Measurements from ENCODE around the gene CNPY1. TPM values are rescaled to one million over a fixed set of nuclear protein-coding genes. Genes with fewer than 3 reads are reported as not detected.

CNPY1 gene
- total RNA-seq, 2 donors from 2014 or later = not detected

DNA sequence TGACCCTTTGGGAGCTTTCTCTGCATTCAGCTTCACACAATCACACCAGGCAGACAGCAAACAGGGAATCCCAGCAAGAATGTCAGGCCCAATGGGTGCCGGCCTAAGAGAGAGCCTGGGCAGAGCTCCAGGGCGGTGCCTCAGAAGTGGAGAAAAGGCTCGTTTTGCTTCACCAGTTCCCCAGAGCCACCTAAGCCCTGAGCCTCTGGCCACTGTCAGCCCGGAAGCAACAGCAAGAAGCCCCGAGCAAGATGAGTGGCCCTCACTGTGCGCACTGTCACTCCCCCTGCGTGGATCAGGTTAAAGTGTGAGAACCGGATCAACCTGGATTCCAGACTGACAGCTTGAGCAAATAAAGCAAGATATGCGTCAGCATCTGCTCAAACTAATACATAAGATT, 14.7 kb downstream of the CNPY1 start:
- no peak overlapping the region for H3K4me3 ChIP-seq
- intact Hi-C loops (cut with DNase I) = no loop called here
- H3K4me1 ChIP-seq = peaks cover 7% of the 10 kb centered on the region
- no peak overlapping the region for H3K27ac ChIP-seq
- no peaks in the 10 kb centered on the region for H3K9me3 ChIP-seq
- no peak for DNase-seq
- TF ChIP-seq CTCF (IDR thresholded peaks at IDR 0.05) = no peak
- peaks cover 43% of the 10 kb centered on the region for H3K27me3 ChIP-seq
- no peaks in the 10 kb centered on the region for H3K36me3 ChIP-seq
- no peak overlapping the region for H3K9ac ChIP-seq (ENCODE audit: low read depth in 2 of 2, low read length in 2 of 2)

- no peak for DNase-seq
- H3K27me3 ChIP-seq = peaks cover 37% of the 10 kb centered on the region
- intact Hi-C loops (cut with DNase I) = no loop called here
Measured at GRCh38 chr7:155530601-155531000, 15.8 kb downstream of the CNPY1 start.

DNA sequence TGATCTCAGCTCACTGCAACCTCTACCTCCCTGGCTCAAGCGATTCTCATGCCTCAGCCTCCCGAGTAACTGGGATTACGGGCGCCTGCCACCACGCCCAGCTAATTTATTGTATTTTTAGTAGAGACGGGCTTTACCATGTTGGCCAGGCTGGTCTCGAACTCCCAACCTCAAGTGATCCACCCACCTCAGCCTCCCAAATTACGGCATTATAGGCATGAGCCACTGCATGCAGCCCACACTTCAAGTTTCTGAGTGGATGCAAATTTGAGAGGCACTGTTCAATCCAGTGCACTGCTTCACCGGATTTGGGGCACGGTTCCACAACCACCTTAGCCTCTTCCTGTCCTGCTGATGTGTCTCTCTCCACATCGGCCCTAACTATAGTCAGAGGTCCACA, 16.5 kb downstream of the CNPY1 start:
- no peak for DNase-seq
- no peaks in the 10 kb centered on the region for H3K36me3 ChIP-seq
- H3K4me3 ChIP-seq = no peak overlapping the region
- H3K9me3 ChIP-seq = no peaks in the 10 kb centered on the region
- peaks cover 34% of the 10 kb centered on the region for H3K27me3 ChIP-seq
- no peak overlapping the region for H3K27ac ChIP-seq
- H3K4me1 ChIP-seq = peaks cover 7% of the 10 kb centered on the region
- H3K9ac ChIP-seq (ENCODE audit: low read depth in 2 of 2, low read length in 2 of 2) = no peak overlapping the region
- intact Hi-C loops (cut with DNase I) = no loop called here
- TF ChIP-seq CTCF (IDR thresholded peaks at IDR 0.05) = no peak

More at GRCh38 chr7:155530601-155531000, 15.8 kb downstream of the CNPY1 start:
- no peak for TF ChIP-seq CTCF (IDR thresholded peaks at IDR 0.05)
- Histone ChIP-seq H3K4me3 (no peak overlapping the region), H3K4me1 (peaks cover 7% of the 10 kb centered on the region), H3K27ac (no peak overlapping the region), H3K9ac (ENCODE audit: low read depth in 2 of 2, low read length in 2 of 2) (no peak overlapping the region), H3K9me3 (no peaks in the 10 kb centered on the region), H3K36me3 (no peaks in the 10 kb centered on the region)

DNA sequence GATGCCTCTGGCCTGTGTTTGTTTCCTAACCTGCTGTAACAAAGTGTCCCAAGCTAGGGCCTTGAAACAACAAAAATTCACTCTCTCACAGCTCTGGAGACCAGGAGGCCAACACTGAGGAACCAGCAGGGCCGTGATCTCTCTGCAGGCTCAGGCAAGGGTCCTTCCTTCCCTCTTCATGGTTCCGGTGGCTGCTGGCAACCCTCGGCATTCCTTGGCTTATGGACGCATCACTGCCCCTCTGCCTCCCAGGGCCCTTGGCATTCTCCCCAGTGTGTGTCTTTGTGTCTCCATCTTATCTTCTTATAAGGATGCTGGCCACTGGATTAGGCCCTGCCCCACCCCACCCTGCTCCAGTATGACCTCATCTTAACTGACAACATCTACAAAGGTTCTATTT, 17.0 kb downstream of the CNPY1 start:
- DNase-seq = no peak
- H3K36me3 ChIP-seq = no peaks in the 10 kb centered on the region
- no peak overlapping the region for H3K27ac ChIP-seq
- H3K4me3 ChIP-seq = no peak overlapping the region
- H3K9ac ChIP-seq (ENCODE audit: low read depth in 2 of 2, low read length in 2 of 2) = no peak overlapping the region
- peaks cover 30% of the 10 kb centered on the region for H3K27me3 ChIP-seq
- no peaks in the 10 kb centered on the region for H3K9me3 ChIP-seq
- intact Hi-C loops (cut with DNase I) = no loop called here
- peaks cover 7% of the 10 kb centered on the region for H3K4me1 ChIP-seq
- TF ChIP-seq CTCF (IDR thresholded peaks at IDR 0.05) = no peak

- no peak for TF ChIP-seq CTCF (IDR thresholded peaks at IDR 0.05)
- Histone ChIP-seq H3K36me3 (no peaks in the 10 kb centered on the region), H3K4me3 (no peak overlapping the region), H3K4me1 (no peaks in the 10 kb centered on the region), H3K27me3 (peaks cover 13% of the 10 kb centered on the region), H3K9ac (ENCODE audit: low read depth in 2 of 2, low read length in 2 of 2) (no peak overlapping the region), H3K9me3 (no peaks in the 10 kb centered on the region), H3K27ac (no peak overlapping the region)
- no peak for DNase-seq
- intact Hi-C loops (cut with DNase I) = no loop called here
Measured at GRCh38 chr7:155527664-155528063, 18.7 kb downstream of the CNPY1 start.

DNA sequence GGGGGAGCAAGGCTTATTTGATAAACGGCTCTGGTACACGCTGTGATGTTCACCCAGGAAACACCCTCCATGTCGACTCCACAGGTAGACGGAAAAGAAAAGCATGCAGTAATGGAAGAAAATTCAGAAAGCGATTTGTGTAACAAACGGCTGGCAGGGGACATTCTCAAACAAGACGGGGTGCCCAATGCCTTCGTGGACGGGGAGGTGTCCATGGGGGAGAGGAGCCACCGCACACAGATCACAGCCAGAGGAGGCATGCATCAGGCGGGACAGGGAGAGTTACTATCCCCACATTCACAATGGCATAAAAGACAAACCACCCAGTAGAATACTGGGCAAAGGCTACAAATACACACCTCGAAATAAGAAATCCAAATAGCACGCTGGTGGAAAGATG, 20.1 kb downstream of the CNPY1 start:
- H3K9ac ChIP-seq (ENCODE audit: low read depth in 2 of 2, low read length in 2 of 2) = no peak overlapping the region
- H3K27ac ChIP-seq = no peak overlapping the region
- TF ChIP-seq CTCF (IDR thresholded peaks at IDR 0.05) = no peak
- H3K4me3 ChIP-seq = no peak overlapping the region
- intact Hi-C loops (cut with DNase I) = no loop called here
- no peaks in the 10 kb centered on the region for H3K4me1 ChIP-seq
- H3K36me3 ChIP-seq = no peaks in the 10 kb centered on the region
- no peaks in the 10 kb centered on the region for H3K9me3 ChIP-seq
- peaks cover 3% of the 10 kb centered on the region for H3K27me3 ChIP-seq
- peak; percentile 16 for DNase-seq
